Mesenchymal stem cell (in vitro differentiated cells and primary cell): ENCODE results near the gene GP1BB.

Experiments used
- DNase-seq: peaks from one replicate; pipeline ENCODE4 v3.0.0-alpha.2; 2013
- H2AFZ ChIP-seq: one replicate; pipeline ENCODE4 v1.6.1; 2013; ENCODE audit warnings: low read depth, mild to moderate bottlenecking, control low read depth, inconsistent platforms, low read length, moderate library complexity
- H2AK5ac ChIP-seq: 2 replicates; pipeline ENCODE4 v1.6.1; 2013; ENCODE audit warnings: low read length, moderate library complexity, mild to moderate bottlenecking, inconsistent platforms; ENCODE audit not compliant: severe bottlenecking
- H2BK120ac ChIP-seq: one replicate; pipeline ENCODE4 v1.6.1; 2013; ENCODE audit warnings: low read depth, mild to moderate bottlenecking, inconsistent platforms, low read length, moderate library complexity
- H2BK12ac ChIP-seq, 2 experiments: one replicate each; pipeline ENCODE4 v1.6.1; 2013; ENCODE audit warnings: inconsistent platforms in 2 of 2, low read length in 2 of 2, mild to moderate bottlenecking in 2 of 2, moderate library complexity in 2 of 2, control low read depth in 1 of 2
- H2BK15ac ChIP-seq: one replicate; pipeline ENCODE4 v1.6.1; 2013; ENCODE audit warnings: mild to moderate bottlenecking, low read depth, inconsistent platforms; ENCODE audit not compliant: poor library complexity, severe bottlenecking
- H2BK5ac ChIP-seq: 2 replicates; pipeline ENCODE4 v1.6.1; 2013; ENCODE audit warnings: low read depth, mild to moderate bottlenecking, low read length, control low read depth, inconsistent platforms; ENCODE audit not compliant: poor library complexity, severe bottlenecking
- H3K14ac ChIP-seq, 2 experiments: one replicate each; pipeline ENCODE4 v1.6.1; 2013; ENCODE audit warnings: inconsistent platforms in 2 of 2, low read length in 2 of 2, control low read depth in 1 of 2, mild to moderate bottlenecking in 1 of 2, moderate library complexity in 1 of 2
- H3K18ac ChIP-seq, 2 experiments: one replicate each; pipeline ENCODE4 v1.6.1; 2013; ENCODE audit warnings: inconsistent platforms in 2 of 2, low read length in 2 of 2, control low read depth in 1 of 2, low read depth in 1 of 2, mild to moderate bottlenecking in 1 of 2
- H3K23ac ChIP-seq, 2 experiments: one replicate each; pipeline ENCODE4 v1.6.1; 2013; ENCODE audit warnings: inconsistent platforms in 2 of 2, low read length in 2 of 2, mild to moderate bottlenecking in 2 of 2, moderate library complexity in 2 of 2, control low read depth in 1 of 2
- H3K27ac ChIP-seq: 2 replicates; pipeline ENCODE4 v1.5.1; 2013; ENCODE audit warnings: mild to moderate bottlenecking, moderate library complexity, low read length, control low read depth, inconsistent platforms; ENCODE audit not compliant: poor library complexity, severe bottlenecking
- H3K27me3 ChIP-seq, 2 experiments: 2 replicates each; pipeline versions ENCODE4 v1.6.1 to v1.7.0; 2013; ENCODE audit warnings: low read length in 2 of 2, mild to moderate bottlenecking in 2 of 2, moderate library complexity in 2 of 2, control low read depth in 1 of 2, inconsistent platforms in 1 of 2; ENCODE audit not compliant: control insufficient read depth in 1 of 2, insufficient read depth in 1 of 2
- H3K36me3 ChIP-seq, 2 experiments: 2 replicates each; pipeline versions ENCODE4 v1.6.1 to v1.7.0; 2013; ENCODE audit warnings: low read length in 2 of 2, control low read depth in 1 of 2, inconsistent platforms in 1 of 2, low read depth in 1 of 2, mild to moderate bottlenecking in 1 of 2; ENCODE audit not compliant: insufficient read depth in 2 of 2, control insufficient read depth in 1 of 2
- H3K4ac ChIP-seq, 2 experiments: one replicate each; pipeline ENCODE4 v1.6.1; 2013; ENCODE audit warnings: inconsistent platforms in 2 of 2, low read length in 2 of 2, mild to moderate bottlenecking in 2 of 2, moderate library complexity in 2 of 2, control low read depth in 1 of 2, low read depth in 1 of 2
- H3K4me1 ChIP-seq: 2 replicates; pipeline ENCODE4 v1.6.1; 2013; ENCODE audit warnings: low read depth, low read length, control low read depth; ENCODE audit not compliant: control insufficient read depth, insufficient read depth
- H3K4me2 ChIP-seq: 2 replicates; pipeline ENCODE4 v1.6.1; 2013; ENCODE audit warnings: low read length, mild to moderate bottlenecking, inconsistent platforms; ENCODE audit not compliant: poor library complexity, severe bottlenecking
- H3K4me3 ChIP-seq, 2 experiments: 2 replicates each; pipeline versions ENCODE4 v1.5.1 to v1.7.0; 2013; ENCODE audit warnings: low read length in 2 of 2, mild to moderate bottlenecking in 2 of 2, control low read depth in 1 of 2, low read depth in 1 of 2; ENCODE audit not compliant: insufficient read depth in 1 of 2
- H3K79me1 ChIP-seq: replicated peaks from 2 replicates; pipeline ENCODE4 v1.6.1; 2013; ENCODE audit warnings: mild to moderate bottlenecking, control low read depth, low read length, inconsistent platforms; ENCODE audit not compliant: poor library complexity, severe bottlenecking
- H3K9ac ChIP-seq: 2 replicates; pipeline ENCODE4 v1.7.0; 2013; ENCODE audit warnings: mild to moderate bottlenecking, low read length, moderate library complexity
- H3K9me3 ChIP-seq: 2 replicates; pipeline ENCODE4 v1.7.0; 2013; ENCODE audit warnings: mild to moderate bottlenecking, low read length; ENCODE audit not compliant: control insufficient read depth
- H4K8ac ChIP-seq: one replicate; pipeline ENCODE4 v1.6.1; 2013; ENCODE audit warnings: inconsistent platforms, mild to moderate bottlenecking, low read length, moderate library complexity
- H4K91ac ChIP-seq: one replicate; pipeline ENCODE4 v1.6.1; 2013; ENCODE audit warnings: mild to moderate bottlenecking, low read length, inconsistent platforms
- WGBS: methylation state at CpG from one replicate; pipeline ENCODE4 v1.1.7; 2013; ENCODE audit warnings: mixed read lengths; 5-methylcytosine and 5-hydroxymethylcytosine counted together

The GP1BB gene

GRCh38 chr22:19772673-19773469 lies 49.5 kb downstream of the GP1BB start:
- Histone ChIP-seq H3K4me3 (no peak overlapping the region), H4K8ac (no peak overlapping the region), H3K36me3 (no peaks in the 10 kb centered on the region), H4K91ac (no peak overlapping the region), H3K9me3 (no peaks in the 10 kb centered on the region), H3K9ac (no peak overlapping the region), H3K27me3 (peaks cover 73 to 75% of the 10 kb centered on the region in 2 experiments), H2AFZ (no peak overlapping the region), H3K79me1 (no peaks in the 10 kb centered on the region), H3K23ac (no peak overlapping the region), H2BK5ac (no peak overlapping the region), H3K27ac (no peak overlapping the region), H2AK5ac (no peak overlapping the region), H3K4me1 (no peaks in the 10 kb centered on the region), H2BK120ac (no peak overlapping the region), H3K4me2 (no peak overlapping the region), H3K4ac (no peak overlapping the region), H3K18ac (no peak overlapping the region), H3K14ac (no peak overlapping the region), H2BK15ac (no peak overlapping the region), H2BK12ac (no peak overlapping the region)
- DNase-seq = no peak
- 88% methylated on average over 25 of the region's 25 CpGs for WGBS

GRCh38 chr22:19773470-19774040 lies 50.2 kb downstream of the GP1BB start:
- Histone ChIP-seq H2AFZ (no peak overlapping the region), H3K27me3 (peaks cover 67 to 68% of the 10 kb centered on the region in 2 experiments), H2BK15ac (no peak overlapping the region), H3K27ac (no peak overlapping the region), H2BK120ac (no peak overlapping the region), H3K9ac (no peak overlapping the region), H3K4me1 (no peaks in the 10 kb centered on the region), H3K18ac (no peak overlapping the region), H3K4me2 (no peak overlapping the region), H3K79me1 (no peaks in the 10 kb centered on the region), H3K36me3 (no peaks in the 10 kb centered on the region), H4K91ac (no peak overlapping the region), H2BK12ac (no peak overlapping the region), H3K23ac (no peak overlapping the region), H2BK5ac (no peak overlapping the region), H3K4me3 (no peak overlapping the region), H2AK5ac (no peak overlapping the region), H3K4ac (no peak overlapping the region), H4K8ac (no peak overlapping the region), H3K9me3 (no peaks in the 10 kb centered on the region), H3K14ac (peak overlapping the region in 1 of 2 experiments; percentile 41)
- no peak for DNase-seq
- WGBS = 77% methylated on average over 9 of the region's 9 CpGs
